Muscle layer of colon (tissue), 2 donors: ENCODE data around the gene ECHS1.

Experiments
- H3K27ac ChIP-seq: one replicate; pipeline ENCODE4 v1.7.0; 2013; ENCODE audit warnings: low read depth, mild to moderate bottlenecking, low read length, moderate library complexity
- H3K27me3 ChIP-seq, 2 donors: one replicate each; pipeline ENCODE4 v1.7.0; 2013; ENCODE audit warnings: low read length in 2 of 2, mild to moderate bottlenecking in 2 of 2; ENCODE audit not compliant: insufficient read depth in 2 of 2, control insufficient read depth in 1 of 2
- H3K36me3 ChIP-seq: one replicate; pipeline ENCODE4 v1.7.0; 2013; ENCODE audit warnings: mild to moderate bottlenecking, low read length; ENCODE audit not compliant: insufficient read depth
- H3K4me1 ChIP-seq: one replicate; pipeline ENCODE4 v1.7.0; 2013; ENCODE audit warnings: mild to moderate bottlenecking, low read length; ENCODE audit not compliant: insufficient read depth
- H3K4me3 ChIP-seq, 2 donors: one replicate each; pipeline ENCODE4 v1.7.0; 2013; ENCODE audit warnings: low read length in 2 of 2, low read depth in 1 of 2, mild to moderate bottlenecking in 1 of 2, moderate library complexity in 1 of 2
- H3K9ac ChIP-seq: one replicate; pipeline ENCODE4 v1.7.0; 2013; ENCODE audit warnings: low read length
- H3K9me3 ChIP-seq: one replicate; pipeline ENCODE4 v1.7.0; 2013; ENCODE audit warnings: mild to moderate bottlenecking, low read length
- donor health status: abdominal sarcoma.
- donor health status: Adenocarcinoma of cecum.

The ECHS1 gene

GRCh38 chr10:133361773-133362441 is 11.2 kb downstream of the ECHS1 start:
- Histone ChIP-seq H3K27me3 (peaks cover 0 to 7% of the 10 kb centered on the region in 2 donors), H3K9me3 (no peaks in the 10 kb centered on the region), H3K4me1 (no peaks in the 10 kb centered on the region), H3K36me3 (peaks cover 34% of the 10 kb centered on the region), H3K9ac (no peak overlapping the region), H3K27ac (no peak overlapping the region), H3K4me3 (no peak overlapping the region)

DNA sequence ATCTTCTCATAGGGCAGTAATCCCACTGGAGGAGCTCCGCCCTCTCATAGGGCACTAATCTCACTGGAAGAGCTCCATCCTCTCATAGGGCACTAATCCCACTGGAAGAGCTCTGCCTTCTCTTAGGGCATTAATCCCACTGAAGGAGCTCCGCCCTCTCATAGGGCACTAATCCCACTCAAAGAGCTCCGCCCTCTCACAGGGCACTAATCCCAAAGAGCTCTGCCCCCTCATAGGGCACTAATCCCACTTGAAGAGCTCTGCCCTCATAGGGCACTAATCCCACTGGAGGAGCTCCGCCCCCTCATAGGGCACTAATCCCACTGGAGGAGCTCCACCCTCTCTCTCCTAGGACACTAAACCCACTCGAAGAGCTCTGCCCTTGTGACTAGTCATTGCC is 11.9 kb downstream of the ECHS1 start:
- Histone ChIP-seq H3K27me3 (peaks cover 0 to 14% of the 10 kb centered on the region in 2 donors), H3K4me1 (peaks cover 6% of the 10 kb centered on the region), H3K9me3 (no peaks in the 10 kb centered on the region), H3K36me3 (peaks cover 31% of the 10 kb centered on the region), H3K4me3 (no peak overlapping the region), H3K9ac (no peak overlapping the region), H3K27ac (no peak overlapping the region)

- peaks cover 0 to 19% of the 10 kb centered on the region in 2 donors for H3K27me3 ChIP-seq
- H3K9ac ChIP-seq, result no peak overlapping the region
- no peak overlapping the region for H3K4me3 ChIP-seq
- peaks cover 6% of the 10 kb centered on the region for H3K4me1 ChIP-seq
- H3K27ac ChIP-seq, result no peak overlapping the region
- H3K36me3 ChIP-seq, result peaks cover 19% of the 10 kb centered on the region
- H3K9me3 ChIP-seq, result no peaks in the 10 kb centered on the region
These were observed 13.1 kb downstream of the ECHS1 start for GRCh38 chr10:133359972-133360610.

- Histone ChIP-seq H3K9ac (no peak overlapping the region), H3K27me3 (peaks cover 0 to 22% of the 10 kb centered on the region in 2 donors), H3K9me3 (no peaks in the 10 kb centered on the region), H3K36me3 (peaks cover 14% of the 10 kb centered on the region), H3K4me3 (no peak overlapping the region), H3K4me1 (peaks cover 6% of the 10 kb centered on the region), H3K27ac (no peak overlapping the region)
These were observed 13.6 kb downstream of the ECHS1 start for GRCh38 chr10:133359554-133359971.

DNA sequence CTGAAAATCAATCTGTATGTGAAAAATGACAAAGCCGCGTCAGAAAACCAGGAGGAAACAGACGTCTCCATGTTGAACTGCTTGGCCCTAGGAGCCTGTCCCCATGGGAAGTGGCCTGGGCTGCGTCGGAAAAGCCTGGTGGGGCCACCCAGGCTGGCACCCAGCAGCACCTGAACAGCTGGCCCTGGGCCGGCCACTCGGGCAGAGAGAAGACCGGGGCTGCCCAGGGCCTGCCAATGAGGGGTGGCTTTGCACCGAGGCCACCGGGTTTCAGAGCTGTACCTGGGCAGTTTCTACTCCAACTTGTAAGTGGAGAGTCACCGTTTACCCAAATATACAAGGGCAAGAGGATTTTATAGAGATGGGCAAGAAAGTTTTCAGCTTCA is 14.2 kb downstream of the ECHS1 start:
- no peak overlapping the region for H3K27ac ChIP-seq
- H3K27me3 ChIP-seq, result peaks cover 0 to 29% of the 10 kb centered on the region in 2 donors
- peaks cover 6% of the 10 kb centered on the region for H3K4me1 ChIP-seq
- no peak overlapping the region for H3K4me3 ChIP-seq
- H3K9me3 ChIP-seq, result no peaks in the 10 kb centered on the region
- peaks cover 9% of the 10 kb centered on the region for H3K36me3 ChIP-seq
- no peak overlapping the region for H3K9ac ChIP-seq

GRCh38 chr10:133358162-133358924 is 14.8 kb downstream of the ECHS1 start:
- Histone ChIP-seq H3K4me1 (peaks cover 6% of the 10 kb centered on the region), H3K9me3 (no peaks in the 10 kb centered on the region), H3K9ac (no peak overlapping the region), H3K27ac (no peak overlapping the region), H3K4me3 (no peak overlapping the region), H3K36me3 (peaks cover 9% of the 10 kb centered on the region), H3K27me3 (peaks cover 0 to 30% of the 10 kb centered on the region in 2 donors)

DNA sequence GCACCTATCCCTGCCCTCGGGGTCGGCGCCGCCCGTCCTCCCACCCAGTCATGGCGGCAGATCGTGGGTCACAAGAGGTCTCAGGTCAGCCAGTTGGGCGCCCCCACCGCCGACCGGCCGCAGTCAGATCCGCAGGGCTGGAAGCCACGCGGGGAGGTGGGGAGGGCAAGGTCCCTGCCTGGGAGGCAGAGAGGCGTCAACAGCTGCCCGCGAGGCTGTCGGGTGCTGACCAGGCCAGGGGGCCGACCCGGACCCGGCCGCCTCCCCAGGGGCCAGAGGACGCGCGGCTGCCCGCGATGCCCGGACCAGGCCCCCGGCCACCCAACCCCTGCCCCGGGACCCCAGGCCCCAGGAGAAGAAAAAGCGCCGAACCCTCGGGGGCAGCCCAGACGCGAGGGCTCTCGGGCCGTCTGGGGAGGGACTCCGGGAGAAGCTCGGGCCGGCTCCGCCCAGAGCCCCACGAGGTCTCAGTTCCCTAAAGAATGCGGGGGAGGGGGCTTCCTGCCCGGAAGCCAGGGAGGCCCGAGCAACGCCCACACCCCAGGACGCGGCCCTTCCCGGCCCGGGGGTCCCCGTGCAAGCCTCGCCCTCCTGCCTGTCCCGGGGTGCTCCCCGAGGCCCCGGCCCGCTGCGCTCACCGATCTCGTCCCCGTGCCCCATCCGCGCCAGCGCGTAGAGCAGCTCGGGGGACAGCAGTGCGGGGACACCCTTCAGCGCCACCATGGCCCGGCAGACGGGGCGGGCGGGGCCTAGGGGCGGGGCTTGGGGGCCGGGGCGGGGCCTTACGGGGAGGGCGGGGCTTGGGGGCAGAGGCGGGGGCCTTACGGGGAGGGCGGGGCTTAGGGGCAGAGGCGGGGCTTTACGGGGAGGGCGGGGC is 15.6 kb downstream of the ECHS1 start, which contains the start of gene FUOM:
Gene FUOM, minus strand, starts transcription at position 735 of the 877 bp plus-strand sequence. Its CDS starts 12 bp downstream, at position 723.
- Histone ChIP-seq H3K27me3 (peaks cover 0 to 30% of the 10 kb centered on the region in 2 donors), H3K27ac (no peak within 1 kb of the TSS), H3K4me3 (peak within 1 kb of the TSS; percentile 18 to 47), H3K9me3 (no peaks in the 10 kb centered on the region), H3K4me1 (peaks cover 6% of the 10 kb centered on the region), H3K36me3 (peaks cover 2% of the 10 kb centered on the region), H3K9ac (no peak within 1 kb of the TSS)

GRCh38 chr10:133356549-133357284 is 16.4 kb downstream of the ECHS1 start:
- Histone ChIP-seq H3K27me3 (peaks cover 0 to 34% of the 10 kb centered on the region in 2 donors), H3K27ac (no peak overlapping the region), H3K36me3 (no peaks in the 10 kb centered on the region), H3K9ac (no peak overlapping the region), H3K4me3 (peak overlapping the region; percentile 18 to 47), H3K4me1 (peaks cover 6% of the 10 kb centered on the region), H3K9me3 (no peaks in the 10 kb centered on the region)

- no peaks in the 10 kb centered on the region for H3K9me3 ChIP-seq
- H3K27ac ChIP-seq, result no peak overlapping the region
- peaks cover 6% of the 10 kb centered on the region for H3K4me1 ChIP-seq
- H3K9ac ChIP-seq, result no peak overlapping the region
- H3K4me3 ChIP-seq, result no peak overlapping the region
- no peaks in the 10 kb centered on the region for H3K36me3 ChIP-seq
- H3K27me3 ChIP-seq, result peaks cover 0 to 34% of the 10 kb centered on the region in 2 donors
These were observed 17.2 kb downstream of the ECHS1 start for GRCh38 chr10:133355991-133356390.

- H3K4me1 ChIP-seq, result peaks cover 6% of the 10 kb centered on the region
- H3K9me3 ChIP-seq, result no peaks in the 10 kb centered on the region
- H3K4me3 ChIP-seq, result no peak overlapping the region
- H3K36me3 ChIP-seq, result no peaks in the 10 kb centered on the region
- no peak overlapping the region for H3K9ac ChIP-seq
- no peak overlapping the region for H3K27ac ChIP-seq
- H3K27me3 ChIP-seq, result peaks cover 0 to 35% of the 10 kb centered on the region in 2 donors
These were observed 17.9 kb downstream of the ECHS1 start for GRCh38 chr10:133355266-133355665.
